GM13977 (cell line): Measurements from ENCODE around the gene KCNQ1.

Source experiments
- DNase-seq: peaks from one replicate; pipeline ENCODE4 v3.0.0; 2012; ENCODE audit warnings: low spot score
- CTCF ChIP-seq: IDR thresholded peaks from 2 replicates; pipeline ENCODE4 v1.5.1; 2012; ENCODE audit warnings: mild to moderate bottlenecking, control low read depth; ENCODE audit not compliant: insufficient read depth; ENCODE audit errors: extremely low read depth, missing control alignments
- in situ Hi-C: fragments of 300-500 bp; cut with MboI; formaldehyde crosslinking; loops from one replicate; pipeline ENCODE4 v1.12.0; 2022; ENCODE audit warnings: low sequenced_read_pairs, low pct_unique_long_range_greater_than_20kb, mixed read lengths, inconsistent platforms; ENCODE audit not compliant: unreplicated experiment

The KCNQ1 gene

GRCh38 chr11:2794046-2794967 lies 349.5 kb downstream of the KCNQ1 start:
- TF ChIP-seq CTCF = no peak
- in situ Hi-C loops = no loop called here

GRCh38 chr11:2794968-2795322 lies 350.1 kb downstream of the KCNQ1 start:
- in situ Hi-C loops = no loop called here
- no peak for TF ChIP-seq CTCF
- DNase-seq = no peak

More at GRCh38 chr11:2794046-2794967, 349.5 kb downstream of the KCNQ1 start:
- no peak for DNase-seq

DNA sequence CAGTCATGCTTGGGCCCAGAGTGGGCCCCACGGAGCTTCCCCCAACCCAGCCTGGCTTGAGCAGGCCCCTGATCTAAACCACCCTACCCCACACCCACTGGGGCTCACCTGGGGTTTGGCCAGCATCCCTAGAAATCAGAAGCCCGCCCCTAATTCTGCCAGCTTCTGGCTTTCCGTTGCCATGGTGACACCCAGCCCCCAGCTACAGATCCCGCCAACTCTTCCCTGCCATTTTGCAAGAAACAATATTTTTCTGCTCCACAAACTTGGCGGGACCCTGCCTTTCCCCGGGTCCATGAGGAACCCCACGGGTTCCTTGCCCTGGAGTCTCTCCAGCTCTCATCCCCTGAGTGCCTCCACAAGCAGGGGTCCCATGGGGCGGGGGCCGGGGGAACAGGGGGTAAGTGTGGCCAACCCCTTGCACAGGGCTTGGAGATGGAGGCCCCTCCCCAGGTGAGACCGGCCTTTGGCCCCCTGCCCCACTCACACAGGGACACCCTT lies 350.7 kb downstream of the KCNQ1 start:
- no peak for TF ChIP-seq CTCF
- in situ Hi-C loops = no loop called here
- no peak for DNase-seq

DNA sequence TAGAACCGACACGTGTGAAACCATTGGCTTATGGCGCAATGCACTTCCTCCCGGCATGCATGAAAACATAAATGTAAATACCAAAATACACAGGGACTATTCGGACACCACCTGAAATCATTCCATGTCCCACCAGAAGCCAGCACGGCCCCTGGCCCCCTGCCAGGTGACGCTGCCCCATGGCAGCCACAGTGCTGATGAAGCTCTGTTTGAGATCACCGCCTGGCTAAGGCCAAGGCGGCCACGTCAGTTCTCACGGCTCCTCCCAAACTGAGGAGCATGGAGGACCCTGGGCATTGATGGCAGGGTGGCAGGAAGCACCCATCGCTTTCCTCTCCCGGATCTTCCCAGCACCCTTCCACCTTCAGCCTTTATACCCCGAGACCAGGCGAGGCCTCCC lies 351.3 kb downstream of the KCNQ1 start:
- no peak for TF ChIP-seq CTCF
- in situ Hi-C loops = no loop called here
- DNase-seq = no peak

GRCh38 chr11:2796508-2797113 lies 351.8 kb downstream of the KCNQ1 start:
- no peak for DNase-seq
- in situ Hi-C loops = no loop called here
- no peak for TF ChIP-seq CTCF

GRCh38 chr11:2797121-2797711 lies 352.4 kb downstream of the KCNQ1 start:
- no peak for DNase-seq
- in situ Hi-C loops = no loop called here
- TF ChIP-seq CTCF = no peak
